Spleen (tissue), 7 donors: ENCODE results near the gene HOXB6.

Source experiments
- POLR2A ChIP-seq, 3 donors: fragments of 450-650 bp; IDR thresholded peaks; one replicate each; pipeline ENCODE4 v1.5.1; 2017; ENCODE audit warnings: antibody characterized with exemption in 3 of 3, mild to moderate bottlenecking in 1 of 3
- TF ChIP-seq, protein P1 (sequence below), 11 experiments: fragments of 200-600 bp in 7 of 11; fragments of 450-650 bp in 4 of 11; sonication (generic) in 4 of 11; IDR thresholded peaks in 8 of 11; conservative IDR thresholded peaks in 3 of 11; 1 replicate in 7 of 11; 2 replicates in 4 of 11; pipeline versions ENCODE4 v1.4.0 to v1.8.0; 2016 to 2021; ENCODE audit warnings: antibody characterized with exemption in 11 of 11, inconsistent platforms in 4 of 11, mild to moderate bottlenecking in 1 of 11
- donor health status: DM: no; HTN: no; CAD: no; lungs with moderate emphysema.
- donor health status: DM: no; HTN: no; CAD: no.
- donor health status: DM: no; HTN: no; CAD: no.

DNA sequence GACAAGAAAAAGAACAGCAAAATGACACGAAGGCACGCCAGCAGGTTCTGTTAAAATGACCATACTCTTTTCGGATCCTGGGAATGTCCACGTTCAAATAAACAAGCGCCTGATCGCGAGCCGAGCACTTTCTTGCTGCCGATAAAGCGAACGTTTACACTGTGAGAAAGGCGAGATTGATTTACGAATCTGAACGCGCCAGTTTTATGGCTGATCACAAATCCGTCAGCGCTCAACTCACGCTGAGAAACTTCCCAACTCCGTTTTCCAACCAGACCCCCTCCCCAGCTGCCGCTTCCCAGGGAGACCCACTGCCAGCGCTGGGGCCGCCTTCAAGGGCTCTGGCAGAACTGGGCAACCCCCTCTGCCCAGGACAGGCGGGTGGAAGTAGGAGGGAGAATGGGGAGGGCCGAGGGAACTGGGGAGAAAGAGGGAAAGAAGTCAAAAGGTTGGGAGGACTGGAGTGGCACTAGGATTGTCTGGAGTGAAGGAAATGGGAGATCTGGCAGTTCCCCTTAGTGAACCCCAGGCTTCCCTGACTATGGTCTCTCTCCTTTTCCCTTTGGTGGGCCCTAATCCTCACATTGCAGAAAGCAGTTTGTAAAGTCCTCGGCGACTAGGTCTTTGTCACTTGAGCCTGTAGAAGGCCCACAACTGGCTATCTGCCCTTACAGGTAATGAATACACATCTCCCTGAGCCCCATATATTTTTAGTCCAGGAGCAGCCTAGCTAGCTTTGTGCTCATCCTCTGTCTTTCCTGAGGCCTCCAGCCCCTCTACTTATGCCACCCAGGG lies 33.6 kb downstream of the HOXB6 start:
- TF ChIP-seq, protein P1, sequence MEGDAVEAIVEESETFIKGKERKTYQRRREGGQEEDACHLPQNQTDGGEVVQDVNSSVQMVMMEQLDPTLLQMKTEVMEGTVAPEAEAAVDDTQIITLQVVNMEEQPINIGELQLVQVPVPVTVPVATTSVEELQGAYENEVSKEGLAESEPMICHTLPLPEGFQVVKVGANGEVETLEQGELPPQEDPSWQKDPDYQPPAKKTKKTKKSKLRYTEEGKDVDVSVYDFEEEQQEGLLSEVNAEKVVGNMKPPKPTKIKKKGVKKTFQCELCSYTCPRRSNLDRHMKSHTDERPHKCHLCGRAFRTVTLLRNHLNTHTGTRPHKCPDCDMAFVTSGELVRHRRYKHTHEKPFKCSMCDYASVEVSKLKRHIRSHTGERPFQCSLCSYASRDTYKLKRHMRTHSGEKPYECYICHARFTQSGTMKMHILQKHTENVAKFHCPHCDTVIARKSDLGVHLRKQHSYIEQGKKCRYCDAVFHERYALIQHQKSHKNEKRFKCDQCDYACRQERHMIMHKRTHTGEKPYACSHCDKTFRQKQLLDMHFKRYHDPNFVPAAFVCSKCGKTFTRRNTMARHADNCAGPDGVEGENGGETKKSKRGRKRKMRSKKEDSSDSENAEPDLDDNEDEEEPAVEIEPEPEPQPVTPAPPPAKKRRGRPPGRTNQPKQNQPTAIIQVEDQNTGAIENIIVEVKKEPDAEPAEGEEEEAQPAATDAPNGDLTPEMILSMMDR (IDR thresholded peaks at IDR 0.05 in 8 of 11, conservative IDR thresholded peaks at IDR 0.05 in 3 of 11) = no peak
- no peak for TF ChIP-seq POLR2A (IDR thresholded peaks at IDR 0.05)
